CD4-positive, alpha-beta T cell (primary cell): Measurements from ENCODE around the gene YPEL2. TPM values are rescaled to one million over a fixed set of nuclear protein-coding genes. Genes with fewer than 3 reads are reported as not detected.

Experiments used
- ATAC-seq: fragments of 200-7000 bp; cut with Tn5 transposase; one replicate; pipeline ENCODE4 v1.10.0; 2022; ENCODE audit warnings: mild to moderate bottlenecking; ENCODE audit not compliant: poor library complexity
- CTCF ChIA-PET: fragments of 350-600 bp; sonication (Branson Sonifier 250); formaldehyde crosslinking; loops from one replicate; lab custom pipeline; 2021; ENCODE audit warnings: antibody characterized with exemption, inconsistent platforms; lab: Charles Lee
- POLR2A ChIA-PET: fragments of 350-600 bp; sonication (Branson Sonifier 250); formaldehyde crosslinking; loops from one replicate; lab custom pipeline; 2021; ENCODE audit warnings: antibody characterized with exemption, inconsistent platforms; lab: Charles Lee
- DNase-seq, 14 experiments: peaks; one replicate each; pipeline ENCODE4 v3.0.0-alpha.2; 2013 to 2020; ENCODE audit warnings: mixed read lengths in 2 of 14
- H3K27ac ChIP-seq, 2 donors: one replicate each; pipeline versions ENCODE4 v1.5.1 to v1.7.0; 2013; ENCODE audit warnings: low read length in 2 of 2, low read depth in 1 of 2, mild to moderate bottlenecking in 1 of 2
- H3K27me3 ChIP-seq, 2 experiments: 1 replicate in 1 of 2; 2 replicates in 1 of 2; pipeline versions ENCODE4 v1.6.1 to v1.7.0; 2013; ENCODE audit warnings: low read length in 2 of 2, control low read depth in 1 of 2, mild to moderate bottlenecking in 1 of 2, moderate library complexity in 1 of 2; ENCODE audit not compliant: insufficient read depth in 2 of 2, control insufficient read depth in 1 of 2
- H3K36me3 ChIP-seq: one replicate; pipeline ENCODE4 v1.6.1; 2013; ENCODE audit warnings: low read length, control low read depth; ENCODE audit not compliant: insufficient read depth
- H3K4me1 ChIP-seq: one replicate; pipeline ENCODE4 v1.6.1; 2013; ENCODE audit warnings: low read length, control low read depth; ENCODE audit not compliant: insufficient read depth
- H3K4me3 ChIP-seq: one replicate; pipeline ENCODE4 v1.5.1; 2013; ENCODE audit warnings: mild to moderate bottlenecking, low read length, moderate library complexity
- H3K9me3 ChIP-seq, 2 experiments: 1 replicate in 1 of 2; 2 replicates in 1 of 2; pipeline versions ENCODE4 v1.6.1 to v1.7.0; 2013; ENCODE audit warnings: low read length in 2 of 2, mild to moderate bottlenecking in 2 of 2, control low read depth in 1 of 2, moderate library complexity in 1 of 2; ENCODE audit not compliant: control insufficient read depth in 1 of 2, insufficient read depth in 1 of 2
- H3K27ac Mint-ChIP-seq: one replicate; pipeline ENCODE4 v1.8.0; 2020; ENCODE audit warnings: mixed read lengths
- H3K27me3 Mint-ChIP-seq: one replicate; pipeline ENCODE4 v1.8.0; 2021; ENCODE audit warnings: mixed read lengths
- H3K36me3 Mint-ChIP-seq: one replicate; pipeline ENCODE4 v1.8.0; 2021; ENCODE audit warnings: low read depth, mixed read lengths
- H3K4me1 Mint-ChIP-seq: one replicate; pipeline ENCODE4 v1.8.0; 2021; ENCODE audit warnings: low read depth, mixed read lengths
- H3K4me3 Mint-ChIP-seq: one replicate; pipeline ENCODE4 v1.8.0; 2020; ENCODE audit warnings: mild to moderate bottlenecking, mixed read lengths
- H3K9me3 Mint-ChIP-seq: one replicate; pipeline ENCODE4 v1.8.0; 2020; ENCODE audit warnings: mixed read lengths
- CTCF ChIP-seq: fragments of 200-600 bp; IDR thresholded peaks from one replicate; pipeline ENCODE4 v1.8.0; 2022; ENCODE audit warnings: antibody characterized with exemption, mild to moderate bottlenecking
- intact Hi-C, 2 experiments: fragments of 100-400 bp; cut with DNase I in 1 of 2; cut with micrococcal nuclease in 1 of 2; formaldehyde crosslinking; loops; one replicate each; pipeline versions ENCODE4 v1.15.1 to v1.9.0; 2023 to 2025; cut with DNase I, micrococcal nuclease
- total RNA-seq, 174 experiments: library from RNA in 2 of 174; stranded (reverse) in 2 of 174; gene quantifications; one replicate each; pipeline ENCODE4 v1.2.3 and lab custom pipeline; 2021 to 2026

The YPEL2 gene
- total RNA-seq, 2 experiments from 2014 or later, result 69.1 to 71.6 TPM

GRCh38 chr17:59413014-59413766 is 81.7 kb downstream of the YPEL2 start:
- no peaks in the 10 kb centered on the region for H3K36me3 ChIP-seq
- ChIA-PET POLR2A (no interaction called here), CTCF (interaction anchor here (0.7 to 1.0 kb wide), 2 partner anchors 14 to 83 kb away, joined by 3 read pairs; no protein-coding TSS in a partner anchor)
- TF ChIP-seq CTCF, result no peak
- H3K4me3 ChIP-seq, result no peak overlapping the region
- Mint-ChIP-seq H3K4me1 (peaks cover 4% of the 10 kb centered on the region), H3K36me3 (no peaks in the 10 kb centered on the region), H3K27ac (no peak overlapping the region), H3K9me3 (no peaks in the 10 kb centered on the region), H3K27me3 (no peaks in the 10 kb centered on the region), H3K4me3 (no peak overlapping the region)
- no peak overlapping the region for H3K27ac ChIP-seq
- peaks cover 0 to 5% of the 10 kb centered on the region in 2 experiments for H3K9me3 ChIP-seq
- no peaks in the 10 kb centered on the region for H3K27me3 ChIP-seq
- intact Hi-C loops, result no loop called here
- H3K4me1 ChIP-seq, result no peaks in the 10 kb centered on the region
- ATAC-seq (no peak), DNase-seq (no peak)

GRCh38 chr17:59415397-59415796 is 83.9 kb downstream of the YPEL2 start:
- Histone ChIP-seq H3K27ac (no peak overlapping the region), H3K9me3 (no peaks in the 10 kb centered on the region), H3K4me1 (no peaks in the 10 kb centered on the region), H3K36me3 (no peaks in the 10 kb centered on the region), H3K4me3 (no peak overlapping the region), H3K27me3 (no peaks in the 10 kb centered on the region)
- Mint-ChIP-seq H3K27me3 (no peaks in the 10 kb centered on the region), H3K27ac (no peak overlapping the region), H3K4me3 (no peak overlapping the region), H3K36me3 (no peaks in the 10 kb centered on the region), H3K4me1 (peaks cover 4% of the 10 kb centered on the region), H3K9me3 (no peaks in the 10 kb centered on the region)
- intact Hi-C loops, result no loop called here
- POLR2A ChIA-PET, result no interaction called here
- DNase-seq (no peak), ATAC-seq (no peak)
- CTCF ChIA-PET, result interaction anchor here (1.0 kb wide), 1 partner anchor 86 kb away, joined by 3 read pairs; no protein-coding TSS in a partner anchor
- no peak for TF ChIP-seq CTCF

- Histone ChIP-seq H3K27ac (no peak overlapping the region), H3K4me3 (no peak overlapping the region), H3K4me1 (no peaks in the 10 kb centered on the region), H3K36me3 (no peaks in the 10 kb centered on the region), H3K9me3 (no peaks in the 10 kb centered on the region), H3K27me3 (no peaks in the 10 kb centered on the region)
- Mint-ChIP-seq H3K4me3 (no peak overlapping the region), H3K27ac (no peak overlapping the region), H3K27me3 (no peaks in the 10 kb centered on the region), H3K4me1 (peaks cover 4% of the 10 kb centered on the region), H3K36me3 (no peaks in the 10 kb centered on the region), H3K9me3 (no peaks in the 10 kb centered on the region)
- no peak for ATAC-seq
- ChIA-PET POLR2A (no interaction called here), CTCF (no interaction called here)
- DNase-seq, result no peak
- TF ChIP-seq CTCF, result no peak
- intact Hi-C loops, result no loop called here
Observed at GRCh38 chr17:59416184-59416583, 84.7 kb downstream of the YPEL2 start.
